Activated naive CD4-positive, alpha-beta T cell treated with anti-CD3 and anti-CD28 coated beads, Interleukin-2, amount 50 U/mL, for 24 hours (primary cell): ENCODE measurements around the gene CAPRIN1.

Experiments used
- H3K27ac Mint-ChIP-seq: one replicate; pipeline ENCODE4 v1.8.0; 2021; ENCODE audit warnings: mild to moderate bottlenecking, mixed read lengths
- H3K27me3 Mint-ChIP-seq: one replicate; pipeline ENCODE4 v1.8.0; 2021; ENCODE audit warnings: mixed read lengths
- H3K36me3 Mint-ChIP-seq: one replicate; pipeline ENCODE4 v1.8.0; 2021; ENCODE audit warnings: mixed read lengths
- H3K4me1 Mint-ChIP-seq: one replicate; pipeline ENCODE4 v1.8.0; 2021; ENCODE audit warnings: mixed read lengths
- H3K4me3 Mint-ChIP-seq: one replicate; pipeline ENCODE4 v1.8.0; 2021; ENCODE audit warnings: mild to moderate bottlenecking, mixed read lengths
- H3K9me3 Mint-ChIP-seq: one replicate; pipeline ENCODE4 v1.8.0; 2021; ENCODE audit warnings: mixed read lengths

CAPRIN1 gene

DNA sequence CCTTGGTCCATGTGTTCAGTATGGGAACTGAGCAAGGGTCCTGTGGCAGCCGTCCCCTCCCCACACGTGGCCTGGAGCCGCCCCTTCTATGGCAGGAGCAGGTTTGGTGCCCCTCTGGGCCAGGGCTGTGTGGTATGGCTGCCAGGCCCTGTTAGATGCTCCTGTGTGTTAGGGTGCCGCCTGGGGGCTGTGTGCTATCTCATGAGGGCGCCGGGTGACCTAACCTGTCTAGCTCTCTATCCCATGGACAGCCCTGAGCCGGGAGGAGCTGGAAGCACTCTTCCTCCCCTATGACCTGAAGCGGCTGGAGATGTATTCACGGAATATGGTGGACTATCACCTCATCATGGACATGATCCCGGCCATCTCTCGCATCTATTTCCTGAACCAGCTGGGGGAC is 88.6 kb downstream of the CAPRIN1 start:
- peaks cover 7% of the 10 kb centered on the region for H3K4me1 Mint-ChIP-seq
- no peak overlapping the region for H3K4me3 Mint-ChIP-seq
- H3K27ac Mint-ChIP-seq: no peak overlapping the region
- peaks cover 20% of the 10 kb centered on the region for H3K36me3 Mint-ChIP-seq
- H3K9me3 Mint-ChIP-seq: no peaks in the 10 kb centered on the region
- no peaks in the 10 kb centered on the region for H3K27me3 Mint-ChIP-seq

DNA sequence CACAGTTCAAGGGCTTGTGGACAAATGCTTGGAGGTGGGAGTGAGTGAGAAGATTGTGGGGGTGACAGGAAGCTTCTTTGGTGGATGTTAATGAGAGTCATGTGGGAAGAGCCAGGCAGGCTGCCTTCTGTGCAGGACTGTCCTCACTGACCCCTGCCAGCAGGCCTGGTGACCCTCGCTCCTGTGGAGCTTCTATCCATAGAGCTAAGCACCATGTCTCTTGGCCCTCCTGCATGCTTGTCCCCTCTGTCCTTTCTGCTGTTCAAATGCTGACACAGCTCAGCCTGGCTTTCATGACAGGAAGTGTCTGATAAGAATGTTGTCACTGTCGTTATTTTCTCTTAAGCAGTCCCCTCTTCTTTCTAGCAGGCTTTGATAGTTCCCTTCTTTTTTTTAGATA is 91.5 kb downstream of the CAPRIN1 start:
- peaks cover 2% of the 10 kb centered on the region for H3K4me1 Mint-ChIP-seq
- H3K9me3 Mint-ChIP-seq: no peaks in the 10 kb centered on the region
- H3K27me3 Mint-ChIP-seq: no peaks in the 10 kb centered on the region
- peaks cover 9% of the 10 kb centered on the region for H3K36me3 Mint-ChIP-seq
- H3K27ac Mint-ChIP-seq: no peak overlapping the region
- no peak overlapping the region for H3K4me3 Mint-ChIP-seq

GRCh38 chr11:34145073-34145472 is 93.5 kb downstream of the CAPRIN1 start:
- no peak overlapping the region for H3K4me3 Mint-ChIP-seq
- H3K27me3 Mint-ChIP-seq: no peaks in the 10 kb centered on the region
- H3K27ac Mint-ChIP-seq: no peak overlapping the region
- no peaks in the 10 kb centered on the region for H3K9me3 Mint-ChIP-seq
- no peaks in the 10 kb centered on the region for H3K4me1 Mint-ChIP-seq
- H3K36me3 Mint-ChIP-seq: peaks cover 7% of the 10 kb centered on the region

- H3K9me3 Mint-ChIP-seq: no peaks in the 10 kb centered on the region
- H3K36me3 Mint-ChIP-seq: peaks cover 7% of the 10 kb centered on the region
- no peaks in the 10 kb centered on the region for H3K27me3 Mint-ChIP-seq
- no peak overlapping the region for H3K27ac Mint-ChIP-seq
- H3K4me3 Mint-ChIP-seq: no peak overlapping the region
- no peaks in the 10 kb centered on the region for H3K4me1 Mint-ChIP-seq
These were observed 94.4 kb downstream of the CAPRIN1 start for GRCh38 chr11:34145847-34146381.

- H3K27ac Mint-ChIP-seq: no peak overlapping the region
- H3K27me3 Mint-ChIP-seq: no peaks in the 10 kb centered on the region
- H3K36me3 Mint-ChIP-seq: peaks cover 7% of the 10 kb centered on the region
- no peaks in the 10 kb centered on the region for H3K9me3 Mint-ChIP-seq
- H3K4me1 Mint-ChIP-seq: no peaks in the 10 kb centered on the region
- H3K4me3 Mint-ChIP-seq: no peak overlapping the region
These were observed 94.9 kb downstream of the CAPRIN1 start for GRCh38 chr11:34146411-34146810.

DNA sequence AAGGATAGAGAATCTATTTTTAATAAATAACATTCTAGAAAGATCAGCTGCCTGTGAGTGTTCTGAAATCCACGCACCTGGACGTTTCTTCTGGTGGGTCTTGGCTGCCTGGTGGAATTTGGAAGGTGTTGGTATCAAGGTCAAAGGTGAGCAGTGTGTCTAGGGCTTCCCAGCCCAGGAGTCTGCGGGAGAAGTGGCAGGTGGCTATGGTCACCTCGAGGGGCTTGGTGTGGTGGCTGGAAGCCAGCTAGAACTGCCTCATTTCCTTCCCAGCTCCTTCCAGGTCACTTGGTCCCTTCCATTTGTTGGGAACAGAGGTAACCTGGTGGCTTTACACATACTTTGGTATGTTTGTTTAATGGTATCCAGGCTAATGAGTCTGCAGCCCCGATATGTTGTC is 95.3 kb downstream of the CAPRIN1 start:
- peaks cover 7% of the 10 kb centered on the region for H3K36me3 Mint-ChIP-seq
- no peak overlapping the region for H3K27ac Mint-ChIP-seq
- H3K4me1 Mint-ChIP-seq: no peaks in the 10 kb centered on the region
- H3K27me3 Mint-ChIP-seq: no peaks in the 10 kb centered on the region
- H3K4me3 Mint-ChIP-seq: no peak overlapping the region
- no peaks in the 10 kb centered on the region for H3K9me3 Mint-ChIP-seq

DNA sequence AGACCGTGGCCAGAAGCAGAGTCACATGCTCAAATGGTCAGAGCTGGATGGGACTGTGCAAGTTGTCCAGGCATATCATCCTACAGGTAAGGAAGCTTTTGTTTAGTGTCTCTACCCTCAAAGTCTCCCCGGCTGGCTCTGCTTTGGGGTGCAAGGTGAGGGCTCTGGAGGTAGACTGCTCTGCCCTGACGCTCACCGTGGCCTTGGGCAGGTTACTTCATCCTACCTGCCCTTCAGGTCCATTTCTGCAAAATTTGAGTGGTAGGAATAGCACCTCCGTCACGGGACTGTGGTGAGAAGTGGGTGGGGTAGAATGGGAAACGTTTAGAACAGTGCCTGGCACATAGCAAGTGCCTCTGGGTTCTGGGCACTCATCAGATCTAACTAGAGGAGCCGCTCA is 96.0 kb downstream of the CAPRIN1 start:
- Mint-ChIP-seq H3K4me3 (no peak overlapping the region), H3K36me3 (peaks cover 6% of the 10 kb centered on the region), H3K9me3 (no peaks in the 10 kb centered on the region), H3K4me1 (no peaks in the 10 kb centered on the region), H3K27me3 (no peaks in the 10 kb centered on the region), H3K27ac (no peak overlapping the region)

DNA sequence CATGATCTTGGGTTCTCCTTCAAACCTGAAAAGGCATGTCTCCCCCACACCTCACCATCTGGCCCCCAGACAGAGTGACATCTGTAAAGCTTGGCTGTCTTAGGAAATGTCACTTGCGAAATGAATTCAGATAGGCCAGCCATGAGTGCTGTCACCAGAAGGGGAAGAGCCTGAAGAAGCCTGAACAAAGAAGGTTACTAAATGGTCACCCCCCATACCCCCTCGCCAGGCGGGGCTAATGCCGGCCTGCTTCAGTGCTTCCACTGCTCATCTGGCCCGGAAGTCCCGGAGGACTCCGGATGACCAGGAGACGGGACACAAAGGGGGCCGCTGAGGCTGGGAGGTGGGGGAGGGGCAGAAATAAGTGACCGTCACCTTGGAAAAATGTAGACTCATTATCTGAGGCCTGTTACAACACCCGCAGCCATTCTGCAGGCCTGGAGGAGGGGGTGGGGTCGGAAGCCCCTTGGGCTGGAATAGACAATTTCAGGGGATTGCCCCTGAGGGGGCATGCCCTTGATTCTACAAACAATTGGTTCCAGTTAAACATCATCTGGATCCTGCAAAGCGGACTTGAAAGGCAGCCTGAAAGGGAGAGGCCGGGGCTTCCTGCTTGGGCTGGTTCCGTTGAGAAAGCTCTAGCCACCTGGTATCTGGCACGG is 97.1 kb downstream of the CAPRIN1 start:
- no peaks in the 10 kb centered on the region for H3K9me3 Mint-ChIP-seq
- no peak overlapping the region for H3K4me3 Mint-ChIP-seq
- H3K36me3 Mint-ChIP-seq: peaks cover 6% of the 10 kb centered on the region
- H3K4me1 Mint-ChIP-seq: no peaks in the 10 kb centered on the region
- no peaks in the 10 kb centered on the region for H3K27me3 Mint-ChIP-seq
- no peak overlapping the region for H3K27ac Mint-ChIP-seq

DNA sequence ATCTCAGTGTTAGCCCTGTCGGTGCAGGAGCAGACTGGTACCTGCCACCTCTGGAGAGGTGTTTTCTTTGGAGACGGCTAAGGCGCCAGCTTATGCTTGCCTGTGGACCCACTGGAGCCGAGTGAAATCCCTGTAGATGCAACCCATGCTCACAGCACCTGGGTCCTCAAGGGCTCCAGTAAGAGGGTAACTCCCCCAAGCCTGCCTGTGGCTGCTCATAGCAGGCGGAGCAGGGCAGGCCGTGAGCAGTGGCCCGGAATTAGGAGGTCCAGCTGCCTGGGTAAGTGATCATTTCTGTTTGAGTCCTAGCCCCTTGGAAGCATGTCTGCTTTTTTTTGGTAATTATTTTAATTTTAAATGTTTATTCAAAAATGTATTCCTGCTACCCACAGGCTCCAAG is 97.7 kb downstream of the CAPRIN1 start:
- Mint-ChIP-seq H3K4me1 (no peaks in the 10 kb centered on the region), H3K9me3 (no peaks in the 10 kb centered on the region)

GRCh38 chr11:34149786-34150185 is 98.3 kb downstream of the CAPRIN1 start:
- Mint-ChIP-seq H3K27me3 (no peaks in the 10 kb centered on the region), H3K4me3 (no peak overlapping the region), H3K36me3 (peaks cover 6% of the 10 kb centered on the region), H3K4me1 (no peaks in the 10 kb centered on the region), H3K9me3 (no peaks in the 10 kb centered on the region), H3K27ac (no peak overlapping the region)

More for the DNA sequence above, 97.7 kb downstream of the CAPRIN1 start:
- Mint-ChIP-seq H3K27ac (no peak overlapping the region), H3K36me3 (peaks cover 6% of the 10 kb centered on the region), H3K27me3 (no peaks in the 10 kb centered on the region), H3K4me3 (no peak overlapping the region)

DNA sequence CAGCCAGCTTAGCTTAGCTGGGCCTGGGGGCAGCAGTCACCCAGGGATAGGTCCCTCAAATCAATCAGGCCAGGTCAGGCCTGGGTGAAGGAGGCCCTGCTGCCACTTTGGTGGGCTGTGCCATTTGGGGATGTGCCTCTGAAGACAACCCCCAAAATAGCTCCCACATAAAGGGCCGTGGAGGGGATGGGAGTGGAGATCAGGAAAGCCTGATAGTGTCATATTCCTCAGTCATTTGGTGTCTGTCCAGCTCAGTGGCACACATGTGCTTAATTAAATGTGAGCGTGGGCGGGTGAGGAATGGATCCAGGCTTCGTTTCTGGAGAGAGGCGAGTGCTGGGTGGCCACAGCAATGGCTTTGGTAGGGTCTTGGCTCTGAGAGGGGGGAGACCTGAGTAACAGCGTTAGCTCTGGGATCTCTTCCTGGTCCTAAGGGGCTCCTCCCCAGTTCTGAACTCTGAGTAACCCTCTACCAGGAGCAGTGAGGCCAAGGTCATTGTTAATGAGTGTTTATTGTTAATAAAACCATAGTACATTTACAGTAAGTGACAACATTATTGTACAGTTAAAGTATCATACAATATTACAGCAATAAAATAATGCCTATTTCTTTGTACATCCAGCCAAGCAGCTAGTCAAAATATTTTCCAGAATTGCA is 99.1 kb downstream of the CAPRIN1 start:
- Mint-ChIP-seq H3K4me1 (no peaks in the 10 kb centered on the region), H3K36me3 (peaks cover 4% of the 10 kb centered on the region), H3K27ac (no peak overlapping the region), H3K4me3 (no peak overlapping the region), H3K27me3 (no peaks in the 10 kb centered on the region), H3K9me3 (no peaks in the 10 kb centered on the region)
